Peyer's patch (tissue), 4 donors: ENCODE data around the gene KCNJ6. TPM values are rescaled to one million over a fixed set of nuclear protein-coding genes. Genes with fewer than 3 reads are reported as not detected.
A peak's percentile ranks its signal among the peaks of the same experiment; 100 is the strongest.

Source experiments
- DNase-seq, 3 donors: peaks; one replicate each; pipeline ENCODE4 v3.0.0-alpha.2; 2017 to 2019
- H3K27ac ChIP-seq, 4 donors: fragments of 200-600 bp; sonication (generic); one replicate each; pipeline ENCODE4 v1.5.1; 2016 to 2019
- H3K27me3 ChIP-seq, 2 donors: fragments of 200-600 bp; sonication (generic); one replicate each; pipeline ENCODE4 v1.5.1; 2019
- H3K36me3 ChIP-seq, 3 donors: fragments of 200-600 bp; sonication (generic); one replicate each; pipeline ENCODE4 v1.5.1; 2016 to 2019
- H3K4me1 ChIP-seq, 4 donors: fragments of 200-600 bp; sonication (generic); one replicate each; pipeline ENCODE4 v1.5.1; 2016 to 2019
- H3K4me3 ChIP-seq, 4 donors: fragments of 200-600 bp; sonication (generic); 1 replicate in 3 of 4; 2 replicates in 1 of 4; pipeline ENCODE4 v1.5.1; 2016 to 2019; ENCODE audit warnings: mild to moderate bottlenecking in 1 of 4
- H3K9me3 ChIP-seq, 4 donors: fragments of 200-600 bp; sonication (generic); one replicate each; pipeline ENCODE4 v1.5.1; 2016 to 2019; ENCODE audit warnings: mild to moderate bottlenecking in 1 of 4
- POLR2A ChIP-seq, 2 donors: fragments of 450-650 bp; IDR thresholded peaks; one replicate each; pipeline ENCODE4 v1.5.1; 2017; ENCODE audit warnings: antibody characterized with exemption in 2 of 2, mild to moderate bottlenecking in 2 of 2, moderate library complexity in 2 of 2
- total RNA-seq, 4 donors: library from RNA; depleted of rRNA; stranded (reverse); fragments of >200 nt; gene quantifications; one replicate each; pipeline ENCODE4 v1.1.0, GENCODE V29; 2016
- TF ChIP-seq, protein P1 (sequence below), 6 experiments: fragments of 450-650 bp in 4 of 6; fragments of 200-600 bp in 2 of 6; sonication (generic) in 1 of 6; IDR thresholded peaks; one replicate each; pipeline ENCODE4 v1.5.1; 2017 to 2019; ENCODE audit warnings: antibody characterized with exemption in 6 of 6, mild to moderate bottlenecking in 3 of 6, moderate library complexity in 1 of 6

The KCNJ6 gene, protein sequence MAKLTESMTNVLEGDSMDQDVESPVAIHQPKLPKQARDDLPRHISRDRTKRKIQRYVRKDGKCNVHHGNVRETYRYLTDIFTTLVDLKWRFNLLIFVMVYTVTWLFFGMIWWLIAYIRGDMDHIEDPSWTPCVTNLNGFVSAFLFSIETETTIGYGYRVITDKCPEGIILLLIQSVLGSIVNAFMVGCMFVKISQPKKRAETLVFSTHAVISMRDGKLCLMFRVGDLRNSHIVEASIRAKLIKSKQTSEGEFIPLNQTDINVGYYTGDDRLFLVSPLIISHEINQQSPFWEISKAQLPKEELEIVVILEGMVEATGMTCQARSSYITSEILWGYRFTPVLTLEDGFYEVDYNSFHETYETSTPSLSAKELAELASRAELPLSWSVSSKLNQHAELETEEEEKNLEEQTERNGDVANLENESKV
- under 1 TPM; 0.13 to 0.83 (median 0.28) TPM for total RNA-seq

DNA sequence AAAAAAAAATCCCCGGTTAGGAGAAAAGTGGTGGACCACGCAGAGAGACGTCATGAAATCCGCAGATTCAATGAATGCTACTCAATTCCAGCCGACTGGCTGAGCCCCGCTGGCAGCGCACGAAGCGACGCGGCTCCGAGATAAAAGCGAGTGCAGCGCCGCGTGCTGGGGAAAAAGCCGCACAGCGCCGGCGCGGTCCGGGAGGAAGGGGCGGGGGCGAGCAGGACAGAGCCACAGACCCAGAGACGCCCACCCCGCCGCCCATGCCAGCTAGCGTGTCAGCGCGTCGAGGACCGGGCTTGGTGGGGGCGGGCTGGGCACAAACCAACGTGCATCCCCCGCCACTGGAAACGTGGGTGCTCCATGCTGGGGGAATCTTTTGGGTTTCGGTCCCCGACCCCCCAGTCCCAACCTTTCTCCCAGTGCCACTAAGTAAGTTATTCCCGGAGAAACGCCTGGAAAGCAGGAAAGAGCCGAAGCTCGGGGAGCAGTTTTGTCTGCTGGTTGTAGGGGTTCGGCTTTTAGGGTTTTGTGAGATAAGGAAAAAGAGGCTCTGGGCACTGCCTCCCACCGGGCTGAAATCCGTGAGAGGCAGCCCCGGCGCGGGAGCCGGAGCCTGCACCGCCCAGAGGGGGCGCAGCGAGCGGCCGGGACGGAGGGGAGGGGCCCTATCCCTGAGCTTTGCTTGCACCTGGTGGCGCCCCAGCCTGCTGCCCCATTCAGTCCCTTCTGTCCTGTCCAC lies at the start of gene KCNJ6:
Gene KCNJ6, minus strand, starts transcription at position 148 of the 742 bp plus-strand sequence. CDS start 75,775 bp downstream, outside the sequence.
- Histone ChIP-seq H3K36me3 (no peaks in the 10 kb centered on the region), H3K4me3 (peak within 1 kb of the TSS in 1 of 4 donors; percentile 12), H3K27me3 (peaks cover 0 to 18% of the 10 kb centered on the region in 2 donors), H3K27ac (no peak within 1 kb of the TSS), H3K9me3 (no peaks in the 10 kb centered on the region), H3K4me1 (peaks cover 0 to 11% (median 0%) of the 10 kb centered on the region in 4 donors)
- DNase-seq, result no peak
- TF ChIP-seq, protein P1, sequence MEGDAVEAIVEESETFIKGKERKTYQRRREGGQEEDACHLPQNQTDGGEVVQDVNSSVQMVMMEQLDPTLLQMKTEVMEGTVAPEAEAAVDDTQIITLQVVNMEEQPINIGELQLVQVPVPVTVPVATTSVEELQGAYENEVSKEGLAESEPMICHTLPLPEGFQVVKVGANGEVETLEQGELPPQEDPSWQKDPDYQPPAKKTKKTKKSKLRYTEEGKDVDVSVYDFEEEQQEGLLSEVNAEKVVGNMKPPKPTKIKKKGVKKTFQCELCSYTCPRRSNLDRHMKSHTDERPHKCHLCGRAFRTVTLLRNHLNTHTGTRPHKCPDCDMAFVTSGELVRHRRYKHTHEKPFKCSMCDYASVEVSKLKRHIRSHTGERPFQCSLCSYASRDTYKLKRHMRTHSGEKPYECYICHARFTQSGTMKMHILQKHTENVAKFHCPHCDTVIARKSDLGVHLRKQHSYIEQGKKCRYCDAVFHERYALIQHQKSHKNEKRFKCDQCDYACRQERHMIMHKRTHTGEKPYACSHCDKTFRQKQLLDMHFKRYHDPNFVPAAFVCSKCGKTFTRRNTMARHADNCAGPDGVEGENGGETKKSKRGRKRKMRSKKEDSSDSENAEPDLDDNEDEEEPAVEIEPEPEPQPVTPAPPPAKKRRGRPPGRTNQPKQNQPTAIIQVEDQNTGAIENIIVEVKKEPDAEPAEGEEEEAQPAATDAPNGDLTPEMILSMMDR (IDR thresholded peaks at IDR 0.05), result peak in 3 of 6 experiments; percentile 30 to 38 (median 33)
- TF ChIP-seq POLR2A (IDR thresholded peaks at IDR 0.05), result no peak

DNA sequence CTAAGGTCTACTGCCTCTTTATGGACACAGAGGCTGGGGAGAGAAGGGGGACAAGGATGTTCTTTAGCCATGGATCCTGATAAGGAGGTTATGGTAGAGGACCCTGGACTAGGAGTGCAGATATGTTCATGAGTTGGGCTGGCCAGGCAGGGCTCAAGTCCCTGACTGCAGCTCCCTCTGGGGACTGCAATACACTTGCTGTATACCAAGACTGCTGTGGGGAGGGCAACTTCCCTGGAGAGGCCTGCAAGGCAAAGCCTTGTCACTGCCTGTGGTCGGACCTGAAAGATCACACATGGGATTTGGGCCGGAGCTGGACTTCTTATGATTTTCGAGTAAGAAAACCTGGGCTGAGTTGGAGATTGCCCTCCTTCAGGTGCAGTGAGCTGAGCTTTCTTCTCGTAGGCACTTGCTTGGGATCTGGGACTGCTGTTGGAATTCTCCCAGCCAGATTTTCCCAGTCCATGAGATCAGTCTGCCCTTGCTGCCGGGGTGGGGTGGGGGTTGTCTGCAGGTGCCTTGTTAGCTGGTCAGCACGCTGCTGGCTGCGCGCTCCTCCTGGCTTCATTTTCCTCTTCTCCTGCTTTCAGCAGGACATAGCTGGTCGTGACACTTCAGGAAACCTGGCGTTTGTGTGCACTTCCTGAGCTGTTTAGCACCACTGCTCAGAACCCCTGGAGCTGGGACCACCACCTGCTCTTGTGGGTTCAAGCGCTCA lies 49.0 kb upstream of the KCNJ6 start:
- H3K27me3 ChIP-seq, result no peaks in the 10 kb centered on the region
- H3K4me1 ChIP-seq, result no peaks in the 10 kb centered on the region
- no peaks in the 10 kb centered on the region for H3K36me3 ChIP-seq
- DNase-seq, result no peak
- H3K4me3 ChIP-seq, result no peak overlapping the region
- TF ChIP-seq POLR2A (IDR thresholded peaks at IDR 0.05), result no peak
- TF ChIP-seq, protein P1 (IDR thresholded peaks at IDR 0.05), result no peak
- no peaks in the 10 kb centered on the region for H3K9me3 ChIP-seq
- H3K27ac ChIP-seq, result no peak overlapping the region

DNA sequence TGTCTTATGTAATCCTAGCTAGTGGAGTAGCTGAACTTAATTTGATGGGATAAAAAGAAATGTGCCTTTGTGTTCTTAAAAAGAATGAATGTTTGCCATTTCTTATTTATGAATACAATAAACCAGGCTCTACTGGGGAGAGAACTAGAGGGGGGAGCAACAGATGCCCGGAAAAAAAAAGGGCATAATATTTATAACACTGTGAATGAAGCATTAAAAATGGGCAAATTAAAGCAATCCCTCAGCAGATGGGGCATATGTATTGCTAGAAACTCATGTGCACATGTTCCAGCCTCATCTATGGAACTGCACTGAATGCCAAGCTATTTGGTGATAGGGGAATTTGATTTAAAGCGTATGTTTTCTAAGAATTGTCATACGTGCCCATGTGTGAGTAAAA lies 42.3 kb upstream of the KCNJ6 start:
- no peak for DNase-seq
- H3K4me3 ChIP-seq, result no peak overlapping the region
- H3K27ac ChIP-seq, result no peak overlapping the region
- H3K9me3 ChIP-seq, result no peaks in the 10 kb centered on the region
- no peaks in the 10 kb centered on the region for H3K36me3 ChIP-seq
- H3K27me3 ChIP-seq, result no peaks in the 10 kb centered on the region
- TF ChIP-seq POLR2A (IDR thresholded peaks at IDR 0.05), result no peak
- TF ChIP-seq, protein P1 (IDR thresholded peaks at IDR 0.05), result no peak
- no peaks in the 10 kb centered on the region for H3K4me1 ChIP-seq

DNA sequence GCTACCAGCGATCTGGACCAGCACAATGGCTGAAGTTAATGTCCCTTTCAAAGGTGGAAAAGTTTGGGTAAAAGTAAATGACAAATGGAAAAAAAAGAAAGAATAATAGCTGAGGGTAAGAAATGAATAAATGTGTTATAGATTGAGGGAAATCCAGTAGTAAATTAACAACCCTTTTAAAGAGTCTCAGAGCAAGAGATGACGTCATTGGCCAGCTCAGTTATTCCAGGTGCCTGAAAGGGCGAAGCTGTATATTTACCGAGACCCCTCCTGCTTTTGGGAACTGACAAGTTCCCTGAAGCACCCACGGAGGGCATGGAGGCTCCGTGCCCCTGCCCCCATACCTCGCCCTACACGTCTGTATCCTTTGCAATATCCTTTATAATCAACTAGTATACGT lies 40.5 kb upstream of the KCNJ6 start:
- no peaks in the 10 kb centered on the region for H3K9me3 ChIP-seq
- no peaks in the 10 kb centered on the region for H3K4me1 ChIP-seq

DNA sequence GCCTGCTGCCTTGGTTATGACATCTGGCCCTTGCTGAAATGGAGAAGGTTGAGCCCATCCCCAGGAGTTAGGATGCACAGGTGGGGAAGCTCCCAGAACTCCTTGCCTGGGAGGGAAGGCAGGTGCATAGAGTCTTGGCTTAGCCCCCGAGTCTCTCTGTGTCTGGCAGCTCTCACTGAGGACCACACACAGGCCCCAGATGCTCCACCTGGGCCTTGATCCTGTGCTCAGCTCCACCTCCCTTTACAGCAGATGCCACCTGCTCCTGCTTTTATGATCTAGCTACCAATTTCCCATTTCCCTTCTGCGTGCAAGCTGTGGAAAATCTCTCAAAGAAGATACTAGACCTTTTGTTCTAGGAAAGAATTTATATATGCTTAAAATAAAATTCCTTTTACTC lies 28.8 kb upstream of the KCNJ6 start:
- Histone ChIP-seq H3K27ac (no peak overlapping the region), H3K27me3 (no peaks in the 10 kb centered on the region), H3K4me3 (no peak overlapping the region), H3K9me3 (no peaks in the 10 kb centered on the region), H3K36me3 (no peaks in the 10 kb centered on the region), H3K4me1 (no peaks in the 10 kb centered on the region)
- no peak for TF ChIP-seq POLR2A (IDR thresholded peaks at IDR 0.05)
- TF ChIP-seq, protein P1 (IDR thresholded peaks at IDR 0.05), result no peak
- DNase-seq, result no peak

More for the DNA sequence above, 40.5 kb upstream of the KCNJ6 start:
- no peaks in the 10 kb centered on the region for H3K27me3 ChIP-seq
- no peak overlapping the region for H3K4me3 ChIP-seq
- TF ChIP-seq, protein P1 (IDR thresholded peaks at IDR 0.05), result no peak
- TF ChIP-seq POLR2A (IDR thresholded peaks at IDR 0.05), result no peak
- H3K27ac ChIP-seq, result no peak overlapping the region
- no peak for DNase-seq
- H3K36me3 ChIP-seq, result no peaks in the 10 kb centered on the region
